Activated CD8-positive, alpha-beta T cell treated with anti-CD3 and anti-CD28 coated beads for 36 hours (primary cell): ENCODE results near the gene SUPT3H. TPM values are rescaled to one million over a fixed set of nuclear protein-coding genes. Genes with fewer than 3 reads are reported as not detected.

Source experiments
- ATAC-seq: fragments of 200-7000 bp; cut with Tn5 transposase; one replicate; pipeline ENCODE4 v1.10.0; 2021; ENCODE audit warnings: mild to moderate bottlenecking, moderate library complexity
- CTCF ChIA-PET: fragments of 350-600 bp; sonication (Branson Sonifier 250); formaldehyde crosslinking; loops from one replicate; lab custom pipeline; 2021; ENCODE audit warnings: antibody characterized with exemption; lab: Charles Lee
- POLR2A ChIA-PET: fragments of 350-600 bp; sonication (Branson Sonifier 250); formaldehyde crosslinking; loops from one replicate; lab custom pipeline; 2021; ENCODE audit warnings: antibody characterized with exemption; lab: Charles Lee
- DNase-seq: peaks from one replicate; pipeline ENCODE4 v3.0.0-alpha.2; 2020
- H3K27ac Mint-ChIP-seq: one replicate; pipeline ENCODE4 v1.8.0; 2021; ENCODE audit warnings: mild to moderate bottlenecking, mixed read lengths
- H3K27me3 Mint-ChIP-seq: one replicate; pipeline ENCODE4 v1.8.0; 2021; ENCODE audit warnings: mixed read lengths
- H3K36me3 Mint-ChIP-seq: one replicate; pipeline ENCODE4 v1.8.0; 2021; ENCODE audit warnings: low read depth, mixed read lengths
- H3K4me1 Mint-ChIP-seq: one replicate; pipeline ENCODE4 v1.8.0; 2021; ENCODE audit warnings: low read depth, mixed read lengths
- H3K4me3 Mint-ChIP-seq: one replicate; pipeline ENCODE4 v1.8.0; 2021; ENCODE audit warnings: mild to moderate bottlenecking, moderate library complexity, mixed read lengths
- H3K9me3 Mint-ChIP-seq: one replicate; pipeline ENCODE4 v1.8.0; 2021; ENCODE audit warnings: mixed read lengths
- intact Hi-C: fragments of 100-400 bp; cut with micrococcal nuclease; formaldehyde crosslinking; loops from one replicate; pipeline ENCODE4 v1.10.0; 2022
- total RNA-seq, 2 experiments: library from RNA; stranded (reverse); gene quantifications; one replicate each; pipeline ENCODE4 v1.2.3, GENCODE V29; 2021
- TF ChIP-seq, protein P1 (sequence below): fragments of 200-600 bp; IDR thresholded peaks from one replicate; pipeline ENCODE4 v1.8.0; 2022; ENCODE audit warnings: antibody characterized with exemption, mild to moderate bottlenecking

The SUPT3H gene
- total RNA-seq, 2 experiments from 2014 or later: 20.0 to 20.2 TPM

GRCh38 chr6:44809258-44809657 lies 568.5 kb downstream of the SUPT3H start:
- no peak for ATAC-seq
- TF ChIP-seq, protein P1, sequence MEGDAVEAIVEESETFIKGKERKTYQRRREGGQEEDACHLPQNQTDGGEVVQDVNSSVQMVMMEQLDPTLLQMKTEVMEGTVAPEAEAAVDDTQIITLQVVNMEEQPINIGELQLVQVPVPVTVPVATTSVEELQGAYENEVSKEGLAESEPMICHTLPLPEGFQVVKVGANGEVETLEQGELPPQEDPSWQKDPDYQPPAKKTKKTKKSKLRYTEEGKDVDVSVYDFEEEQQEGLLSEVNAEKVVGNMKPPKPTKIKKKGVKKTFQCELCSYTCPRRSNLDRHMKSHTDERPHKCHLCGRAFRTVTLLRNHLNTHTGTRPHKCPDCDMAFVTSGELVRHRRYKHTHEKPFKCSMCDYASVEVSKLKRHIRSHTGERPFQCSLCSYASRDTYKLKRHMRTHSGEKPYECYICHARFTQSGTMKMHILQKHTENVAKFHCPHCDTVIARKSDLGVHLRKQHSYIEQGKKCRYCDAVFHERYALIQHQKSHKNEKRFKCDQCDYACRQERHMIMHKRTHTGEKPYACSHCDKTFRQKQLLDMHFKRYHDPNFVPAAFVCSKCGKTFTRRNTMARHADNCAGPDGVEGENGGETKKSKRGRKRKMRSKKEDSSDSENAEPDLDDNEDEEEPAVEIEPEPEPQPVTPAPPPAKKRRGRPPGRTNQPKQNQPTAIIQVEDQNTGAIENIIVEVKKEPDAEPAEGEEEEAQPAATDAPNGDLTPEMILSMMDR: no peak
- DNase-seq: no peak
- POLR2A ChIA-PET: no interaction called here
- Mint-ChIP-seq H3K36me3 (peaks cover 4% of the 10 kb centered on the region), H3K4me3 (no peak overlapping the region), H3K27me3 (no peaks in the 10 kb centered on the region), H3K4me1 (peaks cover 14% of the 10 kb centered on the region), H3K27ac (no peak overlapping the region), H3K9me3 (no peaks in the 10 kb centered on the region)
- intact Hi-C loops: no loop called here
- CTCF ChIA-PET: interaction anchor here (1.5 kb wide), 1 partner anchor 334 kb away, joined by 6 read pairs; no protein-coding TSS in a partner anchor

- DNase-seq: no peak
- peaks cover 14% of the 10 kb centered on the region for H3K4me1 Mint-ChIP-seq
- intact Hi-C loops: no loop called here
- H3K27me3 Mint-ChIP-seq: no peaks in the 10 kb centered on the region
- H3K9me3 Mint-ChIP-seq: no peaks in the 10 kb centered on the region
- H3K4me3 Mint-ChIP-seq: no peak overlapping the region
- no peak for ATAC-seq
- no peak overlapping the region for H3K27ac Mint-ChIP-seq
- H3K36me3 Mint-ChIP-seq: peaks cover 4% of the 10 kb centered on the region
- CTCF ChIA-PET: interaction anchor here (1.5 kb wide), 1 partner anchor 332 kb away, joined by 6 read pairs; no protein-coding TSS in a partner anchor
- POLR2A ChIA-PET: interaction anchor here (0.6 kb wide), 1 partner anchor 1686 kb away, joined by 3 read pairs; no protein-coding TSS in a partner anchor
- TF ChIP-seq, protein P1: no peak
Observed at GRCh38 chr6:44808148-44808547, 569.6 kb downstream of the SUPT3H start.

DNA sequence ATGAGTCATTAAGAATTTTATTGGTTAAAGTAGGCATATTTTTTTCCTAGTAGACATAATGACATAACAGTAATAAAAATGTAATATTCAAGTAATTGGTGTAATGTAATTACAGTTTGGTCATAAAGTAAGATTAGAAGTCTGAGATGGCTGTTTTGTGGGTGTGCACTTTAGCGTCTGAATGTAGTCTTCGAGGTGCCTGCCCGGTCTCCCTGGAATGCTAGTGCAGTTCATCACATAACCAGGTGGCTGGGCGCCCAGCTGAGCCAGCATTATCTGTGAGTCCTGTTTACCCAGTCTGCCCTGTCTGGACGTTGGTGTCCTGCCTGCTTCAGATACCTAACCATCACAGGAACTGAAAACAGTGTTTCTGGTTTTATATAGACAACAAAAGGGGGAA lies 571.1 kb downstream of the SUPT3H start:
- Mint-ChIP-seq H3K4me3 (no peak overlapping the region), H3K27me3 (no peaks in the 10 kb centered on the region), H3K27ac (no peak overlapping the region), H3K4me1 (peaks cover 12% of the 10 kb centered on the region), H3K36me3 (peaks cover 4% of the 10 kb centered on the region), H3K9me3 (no peaks in the 10 kb centered on the region)
- TF ChIP-seq, protein P1: no peak
- intact Hi-C loops: no loop called here
- POLR2A ChIA-PET: no interaction called here
- DNase-seq: no peak
- CTCF ChIA-PET: interaction anchor here (1.1 kb wide), 1 partner anchor 127 kb away, joined by 3 read pairs; no protein-coding TSS in a partner anchor
- ATAC-seq: no peak

DNA sequence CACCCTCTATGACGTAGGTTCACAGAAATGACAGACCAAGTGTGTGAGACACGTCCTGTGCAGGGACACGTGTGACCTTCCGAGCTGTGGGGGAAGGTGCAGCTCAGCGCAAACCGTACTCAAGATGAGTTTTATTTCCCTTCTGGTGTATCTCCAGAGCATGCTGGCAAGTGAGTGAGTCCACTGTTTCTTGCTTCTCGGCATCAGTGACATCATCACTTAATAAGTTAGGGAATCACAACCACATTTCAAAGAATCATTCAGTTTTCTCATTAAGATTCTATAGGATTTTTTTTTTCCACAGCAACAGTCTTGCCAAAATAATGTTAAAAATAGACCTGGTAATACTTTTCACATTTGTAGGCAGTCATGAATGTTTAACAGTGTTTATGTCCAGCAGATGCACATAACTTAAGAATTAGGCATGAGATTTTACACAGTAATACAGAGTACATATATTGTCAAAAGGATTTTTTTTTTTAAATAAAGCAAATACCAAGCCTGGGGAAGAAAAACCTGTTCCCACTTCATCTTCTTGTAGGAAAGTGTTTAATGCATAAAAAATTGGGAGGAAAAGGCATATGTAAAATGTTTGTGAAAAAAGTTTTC lies 572.4 kb downstream of the SUPT3H start:
- DNase-seq: no peak
- H3K36me3 Mint-ChIP-seq: peaks cover 3% of the 10 kb centered on the region
- no peak overlapping the region for H3K4me3 Mint-ChIP-seq
- H3K27ac Mint-ChIP-seq: no peak overlapping the region
- ATAC-seq: no peak
- H3K9me3 Mint-ChIP-seq: no peaks in the 10 kb centered on the region
- intact Hi-C loops: no loop called here
- peaks cover 6% of the 10 kb centered on the region for H3K4me1 Mint-ChIP-seq
- CTCF ChIA-PET: interaction anchor here (1.1 kb wide), 1 partner anchor 126 kb away, joined by 3 read pairs; no protein-coding TSS in a partner anchor
- H3K27me3 Mint-ChIP-seq: no peaks in the 10 kb centered on the region
- TF ChIP-seq, protein P1: no peak
- POLR2A ChIA-PET: no interaction called here

DNA sequence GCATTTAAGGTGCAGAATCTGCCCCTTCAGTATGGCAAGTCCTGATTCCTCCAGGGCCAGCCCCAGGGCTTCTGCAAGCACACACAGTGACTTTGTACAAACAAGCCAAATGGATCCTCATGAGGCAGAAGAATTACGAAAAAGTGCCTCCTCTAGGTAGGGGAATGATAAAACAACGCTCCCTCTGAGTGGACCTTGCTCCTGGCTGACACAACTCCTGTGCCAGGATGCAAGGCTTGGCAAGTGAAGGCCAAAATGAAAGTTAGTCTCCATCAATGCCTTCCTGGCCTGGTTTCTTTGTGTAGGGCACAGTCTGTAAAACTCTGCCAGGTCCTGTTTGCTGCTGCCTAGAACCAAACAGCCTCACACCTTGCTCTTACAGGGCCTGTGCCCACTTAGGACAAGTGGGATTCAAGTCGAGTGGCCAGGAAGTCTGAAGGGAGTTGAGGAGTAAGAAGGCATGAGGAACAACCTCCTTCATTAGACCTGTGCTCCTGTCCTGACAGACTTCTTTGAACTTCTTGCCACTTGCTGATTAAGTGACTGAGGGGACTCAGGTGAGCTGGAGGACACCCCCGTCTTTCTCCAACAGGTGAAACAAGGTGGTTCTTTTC lies 573.1 kb downstream of the SUPT3H start:
- TF ChIP-seq, protein P1: no peak
- ATAC-seq (no peak), DNase-seq (no peak)
- CTCF ChIA-PET: no interaction called here
- Mint-ChIP-seq H3K9me3 (no peaks in the 10 kb centered on the region), H3K4me1 (peaks cover 5% of the 10 kb centered on the region), H3K36me3 (peaks cover 3% of the 10 kb centered on the region), H3K27ac (no peak overlapping the region), H3K27me3 (no peaks in the 10 kb centered on the region), H3K4me3 (no peak overlapping the region)
- POLR2A ChIA-PET: no interaction called here
- intact Hi-C loops: no loop called here
